ENCODE measurements around the gene RPN1.

Gene RPN1

DNA sequence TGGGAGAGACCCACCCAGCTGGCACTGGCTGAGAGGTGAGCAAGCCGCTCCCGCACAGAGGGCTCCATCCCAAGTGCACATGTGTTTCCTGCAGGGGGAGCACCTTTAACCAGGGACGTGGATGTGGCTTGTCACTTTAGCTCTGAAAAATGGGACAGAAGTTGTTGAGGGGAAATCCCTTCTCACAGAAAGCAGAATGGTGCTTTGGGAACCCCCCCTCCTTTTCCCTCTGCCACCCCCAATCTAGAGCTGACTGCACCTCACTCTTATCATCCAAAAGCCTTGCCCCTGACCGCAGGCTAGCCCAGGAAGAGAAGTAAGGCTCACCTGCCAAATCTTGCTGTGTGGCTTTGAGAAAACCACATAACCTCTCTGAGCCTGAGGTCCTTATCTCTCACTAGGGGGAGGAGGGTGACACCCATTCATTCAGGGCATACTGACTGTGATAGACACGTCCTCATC is 77.9 kb downstream of the RPN1 start:
- H3K9me3 ChIP-seq, result no peaks in the 10 kb centered on the region
- no peak for DNase-seq
- no peaks in the 10 kb centered on the region for H3K36me3 ChIP-seq
- peaks cover 0 to 75% of the 10 kb centered on the region in 2 donors for H3K27me3 ChIP-seq
- H3K27ac ChIP-seq, result no peak overlapping the region
- TF ChIP-seq, protein P1, sequence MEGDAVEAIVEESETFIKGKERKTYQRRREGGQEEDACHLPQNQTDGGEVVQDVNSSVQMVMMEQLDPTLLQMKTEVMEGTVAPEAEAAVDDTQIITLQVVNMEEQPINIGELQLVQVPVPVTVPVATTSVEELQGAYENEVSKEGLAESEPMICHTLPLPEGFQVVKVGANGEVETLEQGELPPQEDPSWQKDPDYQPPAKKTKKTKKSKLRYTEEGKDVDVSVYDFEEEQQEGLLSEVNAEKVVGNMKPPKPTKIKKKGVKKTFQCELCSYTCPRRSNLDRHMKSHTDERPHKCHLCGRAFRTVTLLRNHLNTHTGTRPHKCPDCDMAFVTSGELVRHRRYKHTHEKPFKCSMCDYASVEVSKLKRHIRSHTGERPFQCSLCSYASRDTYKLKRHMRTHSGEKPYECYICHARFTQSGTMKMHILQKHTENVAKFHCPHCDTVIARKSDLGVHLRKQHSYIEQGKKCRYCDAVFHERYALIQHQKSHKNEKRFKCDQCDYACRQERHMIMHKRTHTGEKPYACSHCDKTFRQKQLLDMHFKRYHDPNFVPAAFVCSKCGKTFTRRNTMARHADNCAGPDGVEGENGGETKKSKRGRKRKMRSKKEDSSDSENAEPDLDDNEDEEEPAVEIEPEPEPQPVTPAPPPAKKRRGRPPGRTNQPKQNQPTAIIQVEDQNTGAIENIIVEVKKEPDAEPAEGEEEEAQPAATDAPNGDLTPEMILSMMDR (IDR thresholded peaks at IDR 0.05), result no peak
- intact Hi-C loops (cut with DNase I; ENCODE audit: low total_unique reads), result no loop called here
- H3K4me1 ChIP-seq, result no peaks in the 10 kb centered on the region
- H3K4me3 ChIP-seq, result no peak overlapping the region

DNA sequence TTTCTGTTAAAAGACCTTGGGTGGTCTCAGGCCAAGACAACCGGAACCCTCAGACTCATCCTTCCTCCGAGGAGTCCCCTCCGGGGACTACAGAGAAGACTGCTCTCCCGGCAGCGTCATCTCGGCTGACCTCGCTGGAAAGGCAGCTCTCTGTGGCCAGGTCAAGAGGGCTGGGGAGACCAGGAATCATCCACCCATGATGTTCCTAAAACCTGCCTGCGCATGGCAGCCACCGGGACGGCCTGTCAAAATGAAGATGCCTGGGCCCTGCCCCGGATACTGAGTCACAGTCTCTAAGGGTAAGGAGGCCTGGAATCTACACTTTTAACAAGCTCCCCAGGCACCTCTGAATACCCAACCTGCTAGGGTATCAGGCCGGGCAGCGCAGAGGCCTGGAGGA is 78.6 kb downstream of the RPN1 start:
- intact Hi-C loops (cut with DNase I; ENCODE audit: low total_unique reads), result no loop called here
- no peak for DNase-seq
- TF ChIP-seq, protein P1 (IDR thresholded peaks at IDR 0.05), result no peak

More for the DNA sequence above, 78.6 kb downstream of the RPN1 start:
- Histone ChIP-seq H3K4me1 (no peaks in the 10 kb centered on the region), H3K36me3 (no peaks in the 10 kb centered on the region), H3K4me3 (no peak overlapping the region), H3K27me3 (peaks cover 0 to 76% of the 10 kb centered on the region in 2 donors), H3K27ac (no peak overlapping the region), H3K9me3 (no peaks in the 10 kb centered on the region)

Data from tibial artery (tissue), 4 donors.